HepG2 (cell line): Measurements from ENCODE around the gene GEMIN2. TPM values are rescaled to one million over a fixed set of nuclear protein-coding genes. Genes with fewer than 3 reads are reported as not detected.

Source experiments
- ADNP ChIP-seq: sonication (generic); formaldehyde crosslinking; IDR thresholded peaks from 2 replicates; pipeline ENCODE4 v1.4.0; 2020; ENCODE audit warnings: missing genetic modification reagents
- KLF15 ChIP-seq: sonication (generic); formaldehyde crosslinking; IDR thresholded peaks from 2 replicates; pipeline ENCODE4 v1.8.1; 2023; ENCODE audit warnings: borderline replicate concordance, mild to moderate bottlenecking, inconsistent platforms, missing genetic modification reagents, mixed read lengths
- KMT2A ChIP-seq: sonication (generic); formaldehyde crosslinking; IDR thresholded peaks from 2 replicates; pipeline ENCODE4 v1.4.0; 2020; ENCODE audit warnings: missing genetic modification reagents
- MXI1 ChIP-seq: IDR thresholded peaks from 3 replicates; pipeline ENCODE4 v1.6.1; 2012; ENCODE audit warnings: low read depth, low read length, inconsistent platforms, borderline replicate concordance
- NR2F6 ChIP-seq, 2 experiments: IDR thresholded peaks; 2 replicates each; pipeline ENCODE4 v1.6.1; 2016; ENCODE audit warnings: antibody characterized with exemption in 1 of 2, mild to moderate bottlenecking in 1 of 2
- REPIN1 ChIP-seq: sonication (generic); formaldehyde crosslinking; IDR thresholded peaks from 2 replicates; pipeline ENCODE4 v1.8.0; 2022; ENCODE audit warnings: missing genetic modification reagents, low read depth, mild to moderate bottlenecking, borderline replicate concordance
- THAP8 ChIP-seq: sonication (generic); formaldehyde crosslinking; IDR thresholded peaks from 2 replicates; pipeline ENCODE4 v1.5.1; 2020; ENCODE audit warnings: missing genetic modification reagents, mild to moderate bottlenecking, borderline replicate concordance
- THRA ChIP-seq: sonication (generic); formaldehyde crosslinking; IDR thresholded peaks from 2 replicates; pipeline ENCODE4 v1.4.0; 2020; ENCODE audit warnings: missing genetic modification reagents, borderline replicate concordance
- WIZ ChIP-seq: sonication (generic); formaldehyde crosslinking; IDR thresholded peaks from 2 replicates; pipeline ENCODE4 v1.5.1; 2020; ENCODE audit warnings: mild to moderate bottlenecking, missing genetic modification reagents
- ZBTB4 ChIP-seq: sonication (generic); formaldehyde crosslinking; IDR thresholded peaks from 2 replicates; pipeline ENCODE4 v1.4.0; 2020; ENCODE audit warnings: missing genetic modification reagents, mild to moderate bottlenecking, borderline replicate concordance
- ZFP90 ChIP-seq: sonication (generic); formaldehyde crosslinking; IDR thresholded peaks from 2 replicates; pipeline ENCODE4 v1.8.0; 2022; ENCODE audit warnings: missing genetic modification reagents, mild to moderate bottlenecking, inconsistent platforms, borderline replicate concordance
- ZMAT3 ChIP-seq: sonication (generic); formaldehyde crosslinking; conservative IDR thresholded peaks from 2 replicates; pipeline ENCODE4 v1.7.0; 2021; ENCODE audit warnings: missing genetic modification reagents
- ZNF121 ChIP-seq: sonication (generic); formaldehyde crosslinking; IDR thresholded peaks from 2 replicates; pipeline ENCODE4 v1.5.0; 2020; ENCODE audit warnings: mild to moderate bottlenecking, missing genetic modification reagents
- ZNF225 ChIP-seq: sonication (generic); formaldehyde crosslinking; IDR thresholded peaks from 2 replicates; pipeline ENCODE4 v1.4.0; 2020; ENCODE audit warnings: mild to moderate bottlenecking, missing genetic modification reagents
- ZNF317 ChIP-seq: sonication (generic); formaldehyde crosslinking; IDR thresholded peaks from 2 replicates; pipeline ENCODE4 v1.5.0; 2020; ENCODE audit warnings: mild to moderate bottlenecking, missing genetic modification reagents
- ZNF329 ChIP-seq: sonication (generic); formaldehyde crosslinking; IDR thresholded peaks from 2 replicates; pipeline ENCODE4 v1.9.0; 2021; ENCODE audit warnings: low read depth, mild to moderate bottlenecking, missing genetic modification reagents
- ZNF503 ChIP-seq: sonication (generic); formaldehyde crosslinking; IDR thresholded peaks from 2 replicates; pipeline ENCODE4 v1.4.0; 2020; ENCODE audit warnings: missing genetic modification reagents
- ZNF557 ChIP-seq: sonication (generic); formaldehyde crosslinking; IDR thresholded peaks from 2 replicates; pipeline ENCODE4 v1.4.0; 2020; ENCODE audit warnings: missing genetic modification reagents
- ZNF598 ChIP-seq: sonication (generic); formaldehyde crosslinking; IDR thresholded peaks from 2 replicates; pipeline ENCODE4 v1.5.1; 2020; ENCODE audit warnings: mild to moderate bottlenecking, missing genetic modification reagents, borderline replicate concordance
- ZNF605 ChIP-seq: sonication (generic); formaldehyde crosslinking; IDR thresholded peaks from 2 replicates; pipeline ENCODE4 v1.8.0; 2022; ENCODE audit warnings: mild to moderate bottlenecking, missing genetic modification reagents
- ZSCAN21 ChIP-seq: sonication (generic); formaldehyde crosslinking; IDR thresholded peaks from 2 replicates; pipeline ENCODE4 v1.8.0; 2022; ENCODE audit warnings: mild to moderate bottlenecking, missing genetic modification reagents, moderate library complexity, borderline replicate concordance
- polyA plus RNA-seq, 8 experiments: library from polyadenylated mRNA; depleted of rRNA in 3 of 8; stranded (reverse) in 7 of 8; unstranded in 1 of 8; fragments of >200 nt; fragmentation: Illumina TruSeq in 4 of 8; extraction: Trizol in 4 of 8; gene quantifications; 2 replicates each; pipeline versions ENCODE4 v1.2.1 to v1.2.3, GENCODE V29; 2011 to 2016; ENCODE audit warnings: low read depth in 4 of 8, missing spikeins in 1 of 8, mixed read lengths in 1 of 8; ENCODE audit not compliant: insufficient read depth in 1 of 8
- total RNA-seq, 5 experiments: library from RNA; depleted of rRNA; stranded (reverse); fragments of >200 nt; fragmentation: Illumina TruSeq; extraction: Trizol; gene quantifications; 2 replicates each; pipeline ENCODE4 v1.2.3, GENCODE V29; 2016; ENCODE audit warnings: low read depth in 1 of 5

GEMIN2 gene
- total and polyA plus RNA-seq, 2 of the 13 experiments (the other 11 are each of a cell fraction or from before 2014, with no cell fraction given): 54.8 to 110 TPM

GRCh38 chr14:39102969-39103957, 10.9 kb upstream of the GEMIN2 start, which contains the start of gene SEC23A (continued):
- peak; percentile 98 for TF ChIP-seq ZNF557 (CRISPR knock-in tag)
- TF ChIP-seq NR2F6 (IDR thresholded peaks at IDR 0.05): peak; percentile 43
- TF ChIP-seq NR2F6 (CRISPR knock-in tag; IDR thresholded peaks at IDR 0.05): peak; percentile 94
- peak; percentile 98 for TF ChIP-seq REPIN1 (CRISPR knock-in tag)
- peak; percentile 92 for TF ChIP-seq THRA (CRISPR knock-in tag)
- TF ChIP-seq ZNF503 (CRISPR knock-in tag): peak; percentile 92
- peak; percentile 100 for TF ChIP-seq ZMAT3 (CRISPR knock-in tag)
- 0 out of 2 replicates have a peak, but pooled peaks have one; percentile 9 for TF ChIP-seq ADNP
- peak; percentile 95 for TF ChIP-seq KLF15 (CRISPR knock-in tag)
- TF ChIP-seq WIZ (CRISPR knock-in tag): peak; percentile 82
- peak; percentile 95 for TF ChIP-seq ZNF317
- peak; percentile 98 for TF ChIP-seq ZSCAN21 (CRISPR knock-in tag)
- TF ChIP-seq ZNF598 (CRISPR knock-in tag): peak; percentile 96
- TF ChIP-seq ZFP90 (CRISPR knock-in tag): peak; percentile 96
- TF ChIP-seq ZNF121 (CRISPR knock-in tag): peak; percentile 98
- peak; percentile 99 for TF ChIP-seq ZBTB4 (CRISPR knock-in tag)
- TF ChIP-seq ZNF225 (CRISPR knock-in tag): peak; percentile 100
- peak; percentile 94; the same call in 1 of the 2 replicates for TF ChIP-seq THAP8 (CRISPR knock-in tag)
- peak; percentile 99 for TF ChIP-seq KMT2A (CRISPR knock-in tag)
- TF ChIP-seq MXI1: peak; percentile 73
- TF ChIP-seq ZNF605: peak; percentile 100
- peak; percentile 95 for TF ChIP-seq ZNF329 (CRISPR knock-in tag)
